Vagina (tissue), 2 donors: ENCODE results near the gene COPS9. TPM values are rescaled to one million over a fixed set of nuclear protein-coding genes. Genes with fewer than 3 reads are reported as not detected.

ENCODE experiments used
- DNase-seq, 2 donors: peaks; one replicate each; pipeline ENCODE4 v3.0.0-alpha.2; 2017; ENCODE audit errors: extremely low spot score in 2 of 2
- H3K27ac ChIP-seq: fragments of 200-600 bp; sonication (generic); one replicate; pipeline ENCODE4 v1.5.1; 2019
- H3K27me3 ChIP-seq: fragments of 200-600 bp; sonication (generic); one replicate; pipeline ENCODE4 v1.5.1; 2019
- H3K36me3 ChIP-seq, 2 donors: fragments of 200-600 bp; sonication (generic); one replicate each; pipeline ENCODE4 v1.5.1; 2017 to 2019
- H3K4me1 ChIP-seq: fragments of 200-600 bp; sonication (generic); one replicate; pipeline ENCODE4 v1.5.1; 2019
- H3K4me3 ChIP-seq, 2 donors: fragments of 200-600 bp; sonication (generic); 1 replicate in 1 of 2; 2 replicates in 1 of 2; pipeline ENCODE4 v1.5.1; 2016 to 2019
- H3K9me3 ChIP-seq: fragments of 200-600 bp; sonication (generic); one replicate; pipeline ENCODE4 v1.5.1; 2019
- POLR2A ChIP-seq, 2 donors: fragments of 450-650 bp; IDR thresholded peaks; one replicate each; pipeline ENCODE4 v1.6.1; 2017; ENCODE audit warnings: antibody characterized with exemption in 2 of 2, mild to moderate bottlenecking in 2 of 2, moderate library complexity in 2 of 2
- POLR2AphosphoS5 ChIP-seq, 2 donors: sonication (generic); formaldehyde crosslinking; IDR thresholded peaks; one replicate each; pipeline ENCODE4 v1.9.0; 2017; ENCODE audit warnings: antibody characterized with exemption in 2 of 2, mild to moderate bottlenecking in 2 of 2, low read depth in 1 of 2; ENCODE audit not compliant: insufficient read depth in 1 of 2
- intact Hi-C: fragments of 100-400 bp; cut with DNase I; formaldehyde crosslinking; loops from one replicate; pipeline ENCODE4 v1.15.1; 2023
- total RNA-seq: library from RNA; depleted of rRNA; stranded (reverse); fragments of >200 nt; gene quantifications from one replicate; pipeline ENCODE4 v1.2.3, GENCODE V29; 2016
- TF ChIP-seq, protein P1 (sequence below), 3 experiments: fragments of 450-650 bp in 2 of 3; fragments of 200-600 bp in 1 of 3; sonication (generic) in 1 of 3; IDR thresholded peaks; one replicate each; pipeline ENCODE4 v1.5.1; 2017 to 2019; ENCODE audit warnings: antibody characterized with exemption in 3 of 3, mild to moderate bottlenecking in 2 of 3, moderate library complexity in 2 of 3

The COPS9 gene
- total RNA-seq, 1 donor from 2014 or later = 170 TPM

DNA sequence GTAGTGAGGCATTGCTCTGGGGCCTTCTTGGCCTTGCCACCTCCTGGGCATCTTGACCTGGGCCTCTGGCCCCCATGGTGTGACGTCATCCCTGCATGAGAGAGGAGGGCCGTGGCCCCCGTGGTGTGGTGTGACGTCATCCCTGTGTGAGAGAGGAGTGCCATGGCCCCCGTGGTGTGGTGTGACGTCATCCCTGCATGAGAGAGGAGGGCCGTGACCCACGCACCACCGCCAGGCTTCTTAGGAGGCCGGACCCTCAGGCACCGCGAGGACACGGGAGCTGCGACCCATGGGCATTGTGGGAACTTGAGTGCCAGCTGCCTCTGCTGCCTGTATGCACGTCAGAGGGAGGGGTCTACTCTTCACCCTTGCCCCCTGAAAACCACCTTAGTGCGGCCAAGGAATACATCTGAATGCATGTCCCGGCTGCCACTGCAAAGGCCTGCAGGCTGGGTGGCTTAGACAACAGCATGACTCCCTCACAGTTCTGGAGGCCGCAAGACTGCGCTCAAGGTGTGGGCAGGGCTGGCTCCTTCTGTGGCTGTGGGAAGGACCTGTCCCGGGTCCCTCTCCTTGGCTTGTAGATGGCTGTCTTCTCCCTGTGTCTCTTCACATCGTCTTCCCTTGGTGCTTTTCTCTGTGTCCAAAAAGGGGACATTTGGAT, 25.1 kb upstream of the COPS9 start:
- Histone ChIP-seq H3K4me3 (no peak overlapping the region), H3K9me3 (no peaks in the 10 kb centered on the region), H3K36me3 (no peaks in the 10 kb centered on the region), H3K27me3 (no peaks in the 10 kb centered on the region), H3K27ac (no peak overlapping the region), H3K4me1 (no peaks in the 10 kb centered on the region)
- no peak for DNase-seq
- intact Hi-C loops = no loop called here
- no peak for TF ChIP-seq POLR2AphosphoS5 (IDR thresholded peaks at IDR 0.05; ENCODE audit: insufficient read depth in 1 of 2, low read depth in 1 of 2)
- TF ChIP-seq, protein P1, sequence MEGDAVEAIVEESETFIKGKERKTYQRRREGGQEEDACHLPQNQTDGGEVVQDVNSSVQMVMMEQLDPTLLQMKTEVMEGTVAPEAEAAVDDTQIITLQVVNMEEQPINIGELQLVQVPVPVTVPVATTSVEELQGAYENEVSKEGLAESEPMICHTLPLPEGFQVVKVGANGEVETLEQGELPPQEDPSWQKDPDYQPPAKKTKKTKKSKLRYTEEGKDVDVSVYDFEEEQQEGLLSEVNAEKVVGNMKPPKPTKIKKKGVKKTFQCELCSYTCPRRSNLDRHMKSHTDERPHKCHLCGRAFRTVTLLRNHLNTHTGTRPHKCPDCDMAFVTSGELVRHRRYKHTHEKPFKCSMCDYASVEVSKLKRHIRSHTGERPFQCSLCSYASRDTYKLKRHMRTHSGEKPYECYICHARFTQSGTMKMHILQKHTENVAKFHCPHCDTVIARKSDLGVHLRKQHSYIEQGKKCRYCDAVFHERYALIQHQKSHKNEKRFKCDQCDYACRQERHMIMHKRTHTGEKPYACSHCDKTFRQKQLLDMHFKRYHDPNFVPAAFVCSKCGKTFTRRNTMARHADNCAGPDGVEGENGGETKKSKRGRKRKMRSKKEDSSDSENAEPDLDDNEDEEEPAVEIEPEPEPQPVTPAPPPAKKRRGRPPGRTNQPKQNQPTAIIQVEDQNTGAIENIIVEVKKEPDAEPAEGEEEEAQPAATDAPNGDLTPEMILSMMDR (IDR thresholded peaks at IDR 0.05) = no peak

DNA sequence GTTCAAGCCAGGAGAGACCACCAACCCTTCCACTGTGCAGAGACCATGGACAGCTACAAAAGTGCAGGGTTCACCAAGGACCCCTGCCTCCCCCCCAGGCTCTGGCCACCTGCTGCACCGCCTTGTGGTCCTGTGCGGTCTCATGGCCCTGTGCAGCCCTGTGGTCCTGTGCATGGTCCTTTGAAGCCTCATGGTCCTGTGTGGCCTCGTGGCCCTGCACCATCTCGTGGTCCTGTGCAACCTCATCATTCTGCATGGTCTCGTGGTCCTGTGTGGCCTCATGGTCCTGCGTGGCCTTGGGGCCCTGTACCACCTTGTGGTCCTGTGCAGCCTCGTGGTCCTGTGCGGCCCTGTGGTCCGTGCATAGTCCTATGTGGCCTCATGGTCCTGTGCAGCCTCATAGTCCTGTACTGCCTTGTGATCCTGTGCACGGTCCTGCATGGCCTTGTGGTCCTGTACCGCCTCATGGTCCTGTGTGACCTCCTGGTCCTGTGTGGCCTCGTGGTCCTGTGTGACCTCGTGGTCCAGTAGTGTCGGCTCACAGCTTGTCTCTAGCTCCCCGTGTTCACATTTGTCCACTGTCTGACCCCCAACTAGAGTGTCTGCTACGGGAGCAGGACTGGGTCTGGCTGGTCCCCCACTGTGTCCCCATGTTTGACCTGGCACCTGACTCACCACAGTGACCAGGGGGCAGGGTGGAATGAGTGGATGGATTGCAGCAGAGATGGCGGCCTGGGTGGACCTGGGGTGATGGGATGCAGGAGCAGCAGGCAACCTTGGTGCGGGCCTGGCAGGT, 24.4 kb upstream of the COPS9 start:
- Histone ChIP-seq H3K9me3 (no peaks in the 10 kb centered on the region), H3K4me1 (no peaks in the 10 kb centered on the region), H3K36me3 (no peaks in the 10 kb centered on the region), H3K4me3 (no peak overlapping the region), H3K27me3 (no peaks in the 10 kb centered on the region), H3K27ac (no peak overlapping the region)
- intact Hi-C loops = no loop called here
- TF ChIP-seq POLR2AphosphoS5 (IDR thresholded peaks at IDR 0.05; ENCODE audit: insufficient read depth in 1 of 2, low read depth in 1 of 2) (no peak), POLR2A (IDR thresholded peaks at IDR 0.05) (no peak)
- TF ChIP-seq, protein P1 (IDR thresholded peaks at IDR 0.05) = no peak
- DNase-seq = no peak

DNA sequence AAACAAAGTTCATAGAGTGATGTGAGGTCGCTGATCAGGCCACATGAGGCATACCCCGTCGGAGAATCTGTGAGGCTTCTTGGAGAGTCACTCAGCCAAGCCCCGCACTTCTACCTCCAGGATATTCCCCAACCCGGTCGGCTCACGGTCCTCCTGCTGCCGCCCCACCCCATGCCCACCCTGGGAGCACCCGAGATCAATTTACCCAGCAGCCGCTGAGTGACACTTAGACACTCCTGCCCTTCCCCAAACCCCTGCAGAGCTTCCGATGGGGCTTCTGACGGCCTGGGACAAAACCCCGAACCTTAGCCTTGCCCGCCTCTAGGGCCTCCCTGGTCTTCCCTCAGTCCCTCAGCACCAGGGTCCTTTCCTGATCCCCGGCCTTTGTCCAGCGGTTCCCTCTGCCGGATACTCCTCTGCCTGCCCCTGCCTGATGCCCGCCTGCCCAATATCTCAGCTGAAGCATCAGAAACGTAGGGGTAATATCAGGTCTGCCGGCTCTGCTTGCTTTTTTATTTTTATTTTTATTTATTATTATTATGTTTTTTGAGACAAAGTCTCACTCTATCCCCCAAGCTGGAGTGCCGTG, 23.2 kb upstream of the COPS9 start:
- H3K27me3 ChIP-seq = no peaks in the 10 kb centered on the region
- intact Hi-C loops = no loop called here

DNA sequence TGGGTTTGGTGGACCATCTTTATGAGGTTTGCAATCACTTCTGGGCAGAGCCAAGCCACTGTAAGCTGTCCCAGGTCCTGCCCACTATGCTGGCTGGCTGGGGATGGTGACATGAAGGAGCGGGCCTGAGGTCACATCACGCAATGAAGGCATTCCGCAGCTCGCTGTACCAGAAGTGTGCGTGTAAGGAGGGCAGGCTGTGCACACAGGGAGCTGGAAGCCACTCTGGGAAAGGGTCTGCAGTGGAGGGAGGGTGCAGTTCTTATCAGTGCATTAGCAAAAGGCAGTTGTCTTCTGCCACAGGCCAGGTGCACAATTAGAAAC, 21.0 kb upstream of the COPS9 start:
- TF ChIP-seq POLR2A (IDR thresholded peaks at IDR 0.05) = no peak
- TF ChIP-seq, protein P1 (IDR thresholded peaks at IDR 0.05) = no peak
- TF ChIP-seq POLR2AphosphoS5 (IDR thresholded peaks at IDR 0.05; ENCODE audit: insufficient read depth in 1 of 2, low read depth in 1 of 2) = no peak
- DNase-seq = no peak

More for the DNA sequence above, 23.2 kb upstream of the COPS9 start:
- H3K36me3 ChIP-seq = no peaks in the 10 kb centered on the region
- TF ChIP-seq POLR2A (IDR thresholded peaks at IDR 0.05) = no peak
- TF ChIP-seq, protein P1 (IDR thresholded peaks at IDR 0.05) = no peak
- TF ChIP-seq POLR2AphosphoS5 (IDR thresholded peaks at IDR 0.05; ENCODE audit: insufficient read depth in 1 of 2, low read depth in 1 of 2) = no peak
- no peak overlapping the region for H3K4me3 ChIP-seq
- DNase-seq = no peak
- H3K9me3 ChIP-seq = no peaks in the 10 kb centered on the region
- H3K4me1 ChIP-seq = no peaks in the 10 kb centered on the region
- no peak overlapping the region for H3K27ac ChIP-seq

More for the DNA sequence above, 21.0 kb upstream of the COPS9 start:
- Histone ChIP-seq H3K4me3 (no peak overlapping the region), H3K27ac (no peak overlapping the region), H3K9me3 (no peaks in the 10 kb centered on the region), H3K4me1 (no peaks in the 10 kb centered on the region), H3K27me3 (no peaks in the 10 kb centered on the region), H3K36me3 (no peaks in the 10 kb centered on the region)
- intact Hi-C loops = no loop called here
